GM12878 (cell line): ENCODE measurements around the gene SALL1. TPM values are rescaled to one million over a fixed set of nuclear protein-coding genes. Genes with fewer than 3 reads are reported as not detected.

Experiments
- ATAC-seq: fragments of 200-7000 bp; cut with Tn5 transposase; 3 replicates; pipeline ENCODE4 v1.9.1; 2020; ENCODE audit warnings: mild to moderate bottlenecking, moderate library complexity
- BruUV-seq: library from RNA; stranded (reverse); fragments of 400-500 nt; replicated peaks from 2 replicates; lab custom pipeline; 2021; lab: Mats Ljungman, UMichigan
- CTCF ChIA-PET: fragments of 300-600 bp; sonication (Branson Sonifier 250); formaldehyde crosslinking; extraction: SDS; loops from one replicate; lab custom pipeline; 2021; ENCODE audit warnings: inconsistent platforms; lab: Yijun Ruan, JAX
- POLR2A ChIA-PET: fragments of 350-600 bp; formaldehyde crosslinking; extraction: SDS; loops from one replicate; lab custom pipeline; 2021; ENCODE audit warnings: inconsistent platforms; lab: Charles Lee
- RAD21 ChIA-PET: fragments of 300-600 bp; sonication (Branson Sonifier 250); formaldehyde crosslinking; loops from one replicate; lab custom pipeline; 2023; ENCODE audit warnings: antibody characterized with exemption; ENCODE audit not compliant: unreplicated experiment; lab: Charles Lee
- SMC1A ChIA-PET: fragments of 300-600 bp; sonication (Branson Sonifier 250); formaldehyde crosslinking; loops from one replicate; lab custom pipeline; 2023; ENCODE audit not compliant: unreplicated experiment, uncharacterized antibody; lab: Charles Lee
- DNase-seq: peaks from one replicate; pipeline ENCODE4 v3.0.0-alpha.2; 2011; ENCODE audit warnings: low read depth, low spot score
- FAIRE-seq: peaks from 3 replicates; lab custom pipeline; 2011; peaks lifted over from hg19 to GRCh38; lab: Jason Lieb, UNC
- H2AFZ ChIP-seq: 2 replicates; pipeline ENCODE4 v1.6.0; 2011; ENCODE audit warnings: low read depth, low read length, control low read depth; ENCODE audit not compliant: control insufficient read depth
- H3K27ac ChIP-seq: 2 replicates; pipeline ENCODE4 v1.5.1; 2011; ENCODE audit warnings: control low read depth; ENCODE audit not compliant: control insufficient read depth, insufficient read depth
- H3K27me3 ChIP-seq, 2 experiments: replicated peaks in 1 of 2; 2 replicates each; pipeline versions ENCODE4 v1.6.0 to v1.6.1; 2011; ENCODE audit warnings: low read length in 1 of 2; ENCODE audit not compliant: control insufficient read depth in 2 of 2, insufficient read depth in 2 of 2
- H3K36me3 ChIP-seq, 2 experiments: 2 replicates each; pipeline ENCODE4 v1.5.1; 2011; ENCODE audit warnings: low read length in 1 of 2; ENCODE audit not compliant: control insufficient read depth in 2 of 2, insufficient read depth in 2 of 2
- H3K4me1 ChIP-seq: 2 replicates; pipeline ENCODE4 v1.6.1; 2011; ENCODE audit warnings: mild to moderate bottlenecking, low read length, moderate library complexity, mixed read lengths; ENCODE audit not compliant: control insufficient read depth, insufficient read depth
- H3K4me2 ChIP-seq: 2 replicates; pipeline ENCODE4 v1.6.0; 2011; ENCODE audit warnings: control low read depth; ENCODE audit not compliant: control insufficient read depth, insufficient read depth
- H3K4me3 ChIP-seq: fragments of 200-600 bp; sonication (generic); 2 replicates; pipeline ENCODE4 v1.5.1; 2016
- H3K79me2 ChIP-seq: 2 replicates; pipeline ENCODE4 v1.6.0; 2011; ENCODE audit warnings: low read length; ENCODE audit not compliant: control insufficient read depth, insufficient read depth
- H3K9ac ChIP-seq: 2 replicates; pipeline ENCODE4 v1.8.0; 2011; ENCODE audit warnings: low read length, control low read depth, mixed read lengths; ENCODE audit not compliant: control insufficient read depth, insufficient read depth
- H3K9me3 ChIP-seq: replicated peaks from 3 replicates; pipeline ENCODE4 v1.5.1; 2011; ENCODE audit warnings: mild to moderate bottlenecking, low read length; ENCODE audit not compliant: control insufficient read depth, insufficient read depth
- H4K20me1 ChIP-seq: 2 replicates; pipeline ENCODE4 v1.6.0; 2011; ENCODE audit not compliant: control insufficient read depth, insufficient read depth
- ATF7 ChIP-seq: fragments of 450-650 bp; IDR thresholded peaks from 2 replicates; pipeline ENCODE4 v1.6.1; 2016; ENCODE audit warnings: low read depth, mild to moderate bottlenecking
- CBX3 ChIP-seq: fragments of 200-600 bp; sonication (generic); IDR thresholded peaks from 2 replicates; pipeline ENCODE4 v1.6.1; 2016; ENCODE audit warnings: low read depth, borderline replicate concordance
- DPF2 ChIP-seq: fragments of 450-650 bp; IDR thresholded peaks from 2 replicates; pipeline ENCODE4 v1.6.1; 2017; ENCODE audit warnings: mild to moderate bottlenecking
- IKZF2 ChIP-seq, 2 experiments: fragments of 450-650 bp; IDR thresholded peaks; 2 replicates each; pipeline ENCODE4 v1.6.1; 2017; ENCODE audit warnings: mild to moderate bottlenecking in 2 of 2, moderate library complexity in 2 of 2
- JUNB ChIP-seq: IDR thresholded peaks from 2 replicates; pipeline ENCODE4 v1.6.1; 2016; ENCODE audit warnings: antibody characterized with exemption, mild to moderate bottlenecking
- NR2C1 ChIP-seq: fragments of 450-650 bp; IDR thresholded peaks from 2 replicates; pipeline ENCODE4 v1.6.1; 2017; ENCODE audit warnings: antibody characterized with exemption, mild to moderate bottlenecking, moderate library complexity
- POLR2AphosphoS5 ChIP-seq: IDR thresholded peaks from 2 replicates; pipeline ENCODE4 v1.6.1; 2011; ENCODE audit warnings: mild to moderate bottlenecking, low read length, inconsistent platforms
- POU2F2 ChIP-seq: IDR thresholded peaks from 3 replicates; pipeline ENCODE4 v1.6.1; 2011; ENCODE audit warnings: low read depth, mild to moderate bottlenecking, low read length, borderline replicate concordance
- SIN3A ChIP-seq: IDR thresholded peaks from 2 replicates; pipeline ENCODE4 v1.6.1; 2012; ENCODE audit warnings: low read depth, low read length, improper control_type of control experiment
- SP1 ChIP-seq: IDR thresholded peaks from one replicate; pipeline ENCODE4 v1.6.1; 2011; ENCODE audit warnings: low read depth, low read length
- TAF1 ChIP-seq: IDR thresholded peaks from 2 replicates; pipeline ENCODE4 v1.6.1; 2011; ENCODE audit warnings: mild to moderate bottlenecking, low read depth, low read length, borderline replicate concordance
- WGBS: methylation state at CpG from one replicate; pipeline ENCODE4 v1.1.6; 2016; ENCODE audit warnings: low lambda C conversion rate; ENCODE audit not compliant: insufficient replicate concordance, insufficient coverage; ENCODE audit errors: missing lambda C conversion rate; 5-methylcytosine and 5-hydroxymethylcytosine counted together
- in situ Hi-C: fragments of 300-500 bp; cut with MboI; formaldehyde crosslinking; loops from 9 replicates; pipeline ENCODE4 v1.14.3; 2018; ENCODE audit warnings: mixed read lengths
- intact Hi-C: fragments of 100-400 bp; cut with micrococcal nuclease; formaldehyde crosslinking; loops from one replicate; pipeline ENCODE4 v1.14.2; 2022; ENCODE audit not compliant: unreplicated experiment
- polyA plus RNA-seq, 11 experiments: library from polyadenylated mRNA; depleted of rRNA in 4 of 11; unstranded in 6 of 11; stranded (reverse) in 5 of 11; fragments of >200 nt; fragmentation: Nextera tagmentation in 4 of 11; fragmentation: Illumina TruSeq in 1 of 11; extraction: Ambion mirVana in 4 of 11; extraction: Trizol in 1 of 11; gene quantifications; 1 replicate in 1 of 11; 2 replicates in 10 of 11; pipeline versions ENCODE4 v1.2.1 to v1.2.3, GENCODE V29; 2011 to 2016; ENCODE audit warnings: inconsistent platforms in 2 of 11, missing spikeins in 2 of 11, low read depth in 1 of 11
- total RNA-seq, 4 experiments: library from RNA; depleted of rRNA in 3 of 4; stranded (reverse); fragments of >200 nt in 3 of 4; fragmentation: Illumina TruSeq in 1 of 4; extraction: Trizol in 1 of 4; gene quantifications; 2 replicates each; pipeline versions ENCODE4 v1.2.1 to v1.2.3, GENCODE V29; 2013 to 2021
- TF ChIP-seq, protein P1 (sequence below): fragments of 450-650 bp; IDR thresholded peaks from 2 replicates; pipeline ENCODE4 v1.6.1; 2017; ENCODE audit warnings: mild to moderate bottlenecking, moderate library complexity
- TF ChIP-seq, protein P2 (sequence below): IDR thresholded peaks from 2 replicates; pipeline ENCODE4 v1.6.1; 2012; ENCODE audit warnings: low read depth, low read length, improper control_type of control experiment
- TF ChIP-seq, protein P3 (sequence below): fragments of 450-650 bp; IDR thresholded peaks from 2 replicates; pipeline ENCODE4 v1.6.1; 2017; ENCODE audit warnings: mild to moderate bottlenecking, low read depth, inconsistent platforms; ENCODE audit not compliant: poor library complexity, severe bottlenecking
- TF ChIP-seq, protein P4 (sequence below): fragments of 450-650 bp; IDR thresholded peaks from 2 replicates; pipeline ENCODE4 v1.6.1; 2016; ENCODE audit warnings: mild to moderate bottlenecking

Gene SALL1
- total and polyA plus RNA-seq, 10 of the 15 experiments (the other 5 are each of a cell fraction or from before 2014, with no cell fraction given) = 0.01 to 0.08 (median 0.03) TPM; not detected in 6

DNA sequence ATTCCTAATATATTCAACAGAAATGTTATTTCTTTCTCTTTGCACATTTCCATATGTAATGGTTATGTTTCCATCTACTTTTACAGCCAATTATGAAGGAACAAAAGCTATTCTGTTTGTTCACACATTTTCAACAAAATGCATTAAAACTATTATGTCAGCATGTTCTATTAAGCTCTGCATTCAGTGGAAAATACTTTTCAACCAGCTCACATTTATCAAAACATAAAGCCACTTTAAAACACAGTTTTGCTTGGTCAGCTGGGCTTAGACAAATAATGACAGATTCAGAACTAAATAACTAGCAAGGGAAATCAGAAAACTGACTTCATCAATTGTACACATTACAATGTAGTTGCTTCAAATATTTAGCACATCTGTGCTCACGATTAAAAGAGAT is 6.9 kb downstream of the SALL1 start (continued):
- TF ChIP-seq, protein P1, sequence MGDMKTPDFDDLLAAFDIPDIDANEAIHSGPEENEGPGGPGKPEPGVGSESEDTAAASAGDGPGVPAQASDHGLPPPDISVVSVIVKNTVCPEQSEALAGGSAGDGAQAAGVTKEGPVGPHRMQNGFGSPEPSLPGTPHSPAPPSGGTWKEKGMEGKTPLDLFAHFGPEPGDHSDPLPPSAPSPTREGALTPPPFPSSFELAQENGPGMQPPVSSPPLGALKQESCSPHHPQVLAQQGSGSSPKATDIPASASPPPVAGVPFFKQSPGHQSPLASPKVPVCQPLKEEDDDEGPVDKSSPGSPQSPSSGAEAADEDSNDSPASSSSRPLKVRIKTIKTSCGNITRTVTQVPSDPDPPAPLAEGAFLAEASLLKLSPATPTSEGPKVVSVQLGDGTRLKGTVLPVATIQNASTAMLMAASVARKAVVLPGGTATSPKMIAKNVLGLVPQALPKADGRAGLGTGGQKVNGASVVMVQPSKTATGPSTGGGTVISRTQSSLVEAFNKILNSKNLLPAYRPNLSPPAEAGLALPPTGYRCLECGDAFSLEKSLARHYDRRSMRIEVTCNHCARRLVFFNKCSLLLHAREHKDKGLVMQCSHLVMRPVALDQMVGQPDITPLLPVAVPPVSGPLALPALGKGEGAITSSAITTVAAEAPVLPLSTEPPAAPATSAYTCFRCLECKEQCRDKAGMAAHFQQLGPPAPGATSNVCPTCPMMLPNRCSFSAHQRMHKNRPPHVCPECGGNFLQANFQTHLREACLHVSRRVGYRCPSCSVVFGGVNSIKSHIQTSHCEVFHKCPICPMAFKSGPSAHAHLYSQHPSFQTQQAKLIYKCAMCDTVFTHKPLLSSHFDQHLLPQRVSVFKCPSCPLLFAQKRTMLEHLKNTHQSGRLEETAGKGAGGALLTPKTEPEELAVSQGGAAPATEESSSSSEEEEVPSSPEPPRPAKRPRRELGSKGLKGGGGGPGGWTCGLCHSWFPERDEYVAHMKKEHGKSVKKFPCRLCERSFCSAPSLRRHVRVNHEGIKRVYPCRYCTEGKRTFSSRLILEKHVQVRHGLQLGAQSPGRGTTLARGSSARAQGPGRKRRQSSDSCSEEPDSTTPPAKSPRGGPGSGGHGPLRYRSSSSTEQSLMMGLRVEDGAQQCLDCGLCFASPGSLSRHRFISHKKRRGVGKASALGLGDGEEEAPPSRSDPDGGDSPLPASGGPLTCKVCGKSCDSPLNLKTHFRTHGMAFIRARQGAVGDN = no peak
- TF ChIP-seq POLR2AphosphoS5 = no peak

DNA sequence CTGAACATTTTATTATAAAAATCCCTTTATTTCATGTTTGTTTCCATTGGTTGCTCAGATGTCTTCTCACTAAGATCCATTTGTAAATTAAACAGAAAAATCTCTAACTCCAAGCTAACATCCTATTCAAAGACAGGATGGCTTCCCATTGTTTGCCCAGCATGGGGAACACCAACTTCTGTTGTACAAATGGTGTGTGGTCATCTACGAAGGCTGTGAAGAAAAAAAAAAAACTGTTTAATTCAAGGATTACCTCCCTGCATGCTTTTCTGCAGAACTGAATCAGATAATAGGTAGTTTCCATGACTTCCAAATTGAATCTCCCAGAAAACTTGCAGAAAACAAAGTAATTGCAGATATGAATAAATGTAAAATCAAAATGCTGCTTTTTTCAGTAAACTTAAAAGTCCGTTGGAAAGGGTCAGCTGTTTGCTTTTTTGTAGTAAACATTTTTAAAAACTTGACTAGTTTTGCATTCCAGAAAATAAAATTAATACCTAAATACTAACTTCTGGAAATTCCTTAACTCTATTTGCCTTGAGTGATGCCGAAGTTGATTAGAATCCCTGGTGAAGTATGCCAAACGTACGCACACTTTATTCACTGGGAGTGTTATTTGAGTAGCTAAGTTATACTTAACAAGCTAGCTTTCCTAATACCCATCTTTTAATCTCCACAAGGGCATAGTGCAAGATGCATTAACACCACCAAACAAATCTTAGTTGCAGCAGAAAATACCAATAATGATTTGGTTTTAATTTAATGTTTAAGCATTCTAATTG is 7.7 kb downstream of the SALL1 start:
- no peak overlapping the region for H2AFZ ChIP-seq
- ChIA-PET RAD21 (interaction anchor here (0.8 kb wide), 1 partner anchor 249 kb away, joined by 3 read pairs; no protein-coding TSS in a partner anchor), SMC1A (no interaction called here), CTCF (interaction anchor here (0.9 kb wide), 1 partner anchor 337 kb away, joined by 4 read pairs; no protein-coding TSS in a partner anchor), POLR2A (no interaction called here)
- H3K4me2 ChIP-seq = no peak overlapping the region
- H3K9me3 ChIP-seq = no peaks in the 10 kb centered on the region
- ATAC-seq = no peak
- no peaks in the 10 kb centered on the region for H3K79me2 ChIP-seq
- H3K27me3 ChIP-seq = peaks cover 0 to 2% of the 10 kb centered on the region in 2 experiments; a peak in 1 of 4 replicates
- no TSS peak for BruUV-seq
- H3K4me3 ChIP-seq = no peak overlapping the region
- no peak overlapping the region for H3K9ac ChIP-seq
- H3K36me3 ChIP-seq = no peaks in the 10 kb centered on the region
- in situ Hi-C loops (no loop called here), intact Hi-C loops (no loop called here)
- H4K20me1 ChIP-seq = no peaks in the 10 kb centered on the region
- no peak for DNase-seq
- WGBS = 42% methylated on average over 5 of the region's 5 CpGs
- no peaks in the 10 kb centered on the region for H3K4me1 ChIP-seq
- no peak for FAIRE-seq
- no peak overlapping the region for H3K27ac ChIP-seq
- no peak for TF ChIP-seq JUNB
- TF ChIP-seq DPF2 = no peak
- TF ChIP-seq SIN3A = no peak
- no peak for TF ChIP-seq IKZF2 (IDR thresholded peaks at IDR 0.05)
- no peak for TF ChIP-seq POU2F2
- no peak for TF ChIP-seq ATF7
- TF ChIP-seq, protein P2, sequence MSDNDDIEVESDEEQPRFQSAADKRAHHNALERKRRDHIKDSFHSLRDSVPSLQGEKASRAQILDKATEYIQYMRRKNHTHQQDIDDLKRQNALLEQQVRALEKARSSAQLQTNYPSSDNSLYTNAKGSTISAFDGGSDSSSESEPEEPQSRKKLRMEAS = no peak
- no peak for TF ChIP-seq NR2C1
- TF ChIP-seq, protein P3, sequence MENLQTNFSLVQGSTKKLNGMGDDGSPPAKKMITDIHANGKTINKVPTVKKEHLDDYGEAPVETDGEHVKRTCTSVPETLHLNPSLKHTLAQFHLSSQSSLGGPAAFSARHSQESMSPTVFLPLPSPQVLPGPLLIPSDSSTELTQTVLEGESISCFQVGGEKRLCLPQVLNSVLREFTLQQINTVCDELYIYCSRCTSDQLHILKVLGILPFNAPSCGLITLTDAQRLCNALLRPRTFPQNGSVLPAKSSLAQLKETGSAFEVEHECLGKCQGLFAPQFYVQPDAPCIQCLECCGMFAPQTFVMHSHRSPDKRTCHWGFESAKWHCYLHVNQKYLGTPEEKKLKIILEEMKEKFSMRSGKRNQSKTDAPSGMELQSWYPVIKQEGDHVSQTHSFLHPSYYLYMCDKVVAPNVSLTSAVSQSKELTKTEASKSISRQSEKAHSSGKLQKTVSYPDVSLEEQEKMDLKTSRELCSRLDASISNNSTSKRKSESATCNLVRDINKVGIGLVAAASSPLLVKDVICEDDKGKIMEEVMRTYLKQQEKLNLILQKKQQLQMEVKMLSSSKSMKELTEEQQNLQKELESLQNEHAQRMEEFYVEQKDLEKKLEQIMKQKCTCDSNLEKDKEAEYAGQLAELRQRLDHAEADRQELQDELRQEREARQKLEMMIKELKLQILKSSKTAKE = no peak
- no peak for TF ChIP-seq SP1
- no peak for TF ChIP-seq TAF1
- TF ChIP-seq CBX3 = no peak
- TF ChIP-seq, protein P4, sequence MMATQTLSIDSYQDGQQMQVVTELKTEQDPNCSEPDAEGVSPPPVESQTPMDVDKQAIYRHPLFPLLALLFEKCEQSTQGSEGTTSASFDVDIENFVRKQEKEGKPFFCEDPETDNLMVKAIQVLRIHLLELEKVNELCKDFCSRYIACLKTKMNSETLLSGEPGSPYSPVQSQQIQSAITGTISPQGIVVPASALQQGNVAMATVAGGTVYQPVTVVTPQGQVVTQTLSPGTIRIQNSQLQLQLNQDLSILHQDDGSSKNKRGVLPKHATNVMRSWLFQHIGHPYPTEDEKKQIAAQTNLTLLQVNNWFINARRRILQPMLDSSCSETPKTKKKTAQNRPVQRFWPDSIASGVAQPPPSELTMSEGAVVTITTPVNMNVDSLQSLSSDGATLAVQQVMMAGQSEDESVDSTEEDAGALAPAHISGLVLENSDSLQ = no peak
